Activated CD8-positive, alpha-beta T cell treated with anti-CD3 and anti-CD28 coated beads for 36 hours (primary cell): ENCODE measurements around the gene SERTAD1. TPM values are rescaled to one million over a fixed set of nuclear protein-coding genes. Genes with fewer than 3 reads are reported as not detected.

Source experiments
- ATAC-seq: fragments of 200-7000 bp; cut with Tn5 transposase; one replicate; pipeline ENCODE4 v1.10.0; 2021; ENCODE audit warnings: mild to moderate bottlenecking, moderate library complexity
- CTCF ChIA-PET: fragments of 350-600 bp; sonication (Branson Sonifier 250); formaldehyde crosslinking; loops from one replicate; lab custom pipeline; 2021; ENCODE audit warnings: antibody characterized with exemption; lab: Charles Lee
- POLR2A ChIA-PET: fragments of 350-600 bp; sonication (Branson Sonifier 250); formaldehyde crosslinking; loops from one replicate; lab custom pipeline; 2021; ENCODE audit warnings: antibody characterized with exemption; lab: Charles Lee
- DNase-seq: peaks from one replicate; pipeline ENCODE4 v3.0.0-alpha.2; 2020
- H3K27ac Mint-ChIP-seq: one replicate; pipeline ENCODE4 v1.8.0; 2021; ENCODE audit warnings: mild to moderate bottlenecking, mixed read lengths
- H3K27me3 Mint-ChIP-seq: one replicate; pipeline ENCODE4 v1.8.0; 2021; ENCODE audit warnings: mixed read lengths
- H3K36me3 Mint-ChIP-seq: one replicate; pipeline ENCODE4 v1.8.0; 2021; ENCODE audit warnings: low read depth, mixed read lengths
- H3K4me1 Mint-ChIP-seq: one replicate; pipeline ENCODE4 v1.8.0; 2021; ENCODE audit warnings: low read depth, mixed read lengths
- H3K4me3 Mint-ChIP-seq: one replicate; pipeline ENCODE4 v1.8.0; 2021; ENCODE audit warnings: mild to moderate bottlenecking, moderate library complexity, mixed read lengths
- H3K9me3 Mint-ChIP-seq: one replicate; pipeline ENCODE4 v1.8.0; 2021; ENCODE audit warnings: mixed read lengths
- CTCF ChIP-seq: fragments of 200-600 bp; IDR thresholded peaks from one replicate; pipeline ENCODE4 v1.8.0; 2022; ENCODE audit warnings: antibody characterized with exemption, mild to moderate bottlenecking
- intact Hi-C: fragments of 100-400 bp; cut with micrococcal nuclease; formaldehyde crosslinking; loops from one replicate; pipeline ENCODE4 v1.10.0; 2022
- total RNA-seq, 2 experiments: library from RNA; stranded (reverse); gene quantifications; one replicate each; pipeline ENCODE4 v1.2.3, GENCODE V29; 2021

Gene SERTAD1
- total RNA-seq, 2 experiments from 2014 or later, result 15.5 to 17.2 TPM

GRCh38 chr19:40390084-40390742, 35.6 kb downstream of the SERTAD1 start, which contains the start of gene HIPK4:
Gene HIPK4 (minus strand): TSS chr19:40390181. CDS start chr19:40389902, 279 bp downstream.
- Mint-ChIP-seq H3K9me3 (no peaks in the 10 kb centered on the region), H3K36me3 (no peaks in the 10 kb centered on the region), H3K27me3 (no peaks in the 10 kb centered on the region), H3K4me1 (no peaks in the 10 kb centered on the region), H3K27ac (no peak within 1 kb of the TSS), H3K4me3 (no peak within 1 kb of the TSS)
- ChIA-PET CTCF (interaction anchor here (1.2 kb wide), 1 partner anchor 85 kb away, joined by 3 read pairs; no protein-coding TSS in a partner anchor), POLR2A (no interaction called here)
- no peak for TF ChIP-seq CTCF
- no peak for ATAC-seq
- intact Hi-C loops, result no loop called here
- no peak for DNase-seq

GRCh38 chr19:40389404-40390083, 36.2 kb downstream of the SERTAD1 start:
- Mint-ChIP-seq H3K4me1 (no peaks in the 10 kb centered on the region), H3K4me3 (no peak overlapping the region), H3K9me3 (no peaks in the 10 kb centered on the region), H3K27ac (no peak overlapping the region), H3K27me3 (no peaks in the 10 kb centered on the region), H3K36me3 (no peaks in the 10 kb centered on the region)
- CTCF ChIA-PET, result interaction anchor here (0.7 kb wide), 1 partner anchor 84 kb away, joined by 3 read pairs; no protein-coding TSS in a partner anchor
- intact Hi-C loops, result no loop called here
- DNase-seq (no peak), ATAC-seq (no peak)
- POLR2A ChIA-PET, result interaction anchor here (0.6 kb wide), 1 partner anchor 198 kb away, joined by 3 read pairs; no protein-coding TSS in a partner anchor
- TF ChIP-seq CTCF, result no peak

GRCh38 chr19:40388481-40388880, 37.3 kb downstream of the SERTAD1 start:
- ATAC-seq (no peak), DNase-seq (no peak)
- Mint-ChIP-seq H3K27me3 (no peaks in the 10 kb centered on the region), H3K4me3 (no peak overlapping the region), H3K36me3 (no peaks in the 10 kb centered on the region), H3K4me1 (no peaks in the 10 kb centered on the region), H3K27ac (no peak overlapping the region), H3K9me3 (no peaks in the 10 kb centered on the region)
- intact Hi-C loops, result no loop called here
- TF ChIP-seq CTCF, result no peak
- ChIA-PET CTCF (no interaction called here), POLR2A (no interaction called here)

- Mint-ChIP-seq H3K4me1 (no peaks in the 10 kb centered on the region), H3K4me3 (no peak overlapping the region), H3K27me3 (no peaks in the 10 kb centered on the region), H3K9me3 (no peaks in the 10 kb centered on the region), H3K36me3 (no peaks in the 10 kb centered on the region), H3K27ac (no peak overlapping the region)
- intact Hi-C loops, result no loop called here
- CTCF ChIA-PET, result interaction anchor here (1.3 kb wide), 2 partner anchors 77 to 82 kb away, joined by 3 to 4 read pairs; no protein-coding TSS in a partner anchor
- no peak for TF ChIP-seq CTCF
- POLR2A ChIA-PET, result interaction anchor here (0.6 kb wide), 1 partner anchor 12 kb away, joined by 3 read pairs; no protein-coding TSS in a partner anchor
- ATAC-seq (no peak), DNase-seq (no peak)
These were observed 38.6 kb downstream of the SERTAD1 start for GRCh38 chr19:40387155-40387554.
